Kidney capillary endothelial cell (primary cell): ENCODE data around the gene CLIC2.

Experiments used
- DNase-seq: peaks from one replicate; pipeline ENCODE4 v3.0.0-alpha.2; 2018; ENCODE audit warnings: low spot score

Gene CLIC2

DNA sequence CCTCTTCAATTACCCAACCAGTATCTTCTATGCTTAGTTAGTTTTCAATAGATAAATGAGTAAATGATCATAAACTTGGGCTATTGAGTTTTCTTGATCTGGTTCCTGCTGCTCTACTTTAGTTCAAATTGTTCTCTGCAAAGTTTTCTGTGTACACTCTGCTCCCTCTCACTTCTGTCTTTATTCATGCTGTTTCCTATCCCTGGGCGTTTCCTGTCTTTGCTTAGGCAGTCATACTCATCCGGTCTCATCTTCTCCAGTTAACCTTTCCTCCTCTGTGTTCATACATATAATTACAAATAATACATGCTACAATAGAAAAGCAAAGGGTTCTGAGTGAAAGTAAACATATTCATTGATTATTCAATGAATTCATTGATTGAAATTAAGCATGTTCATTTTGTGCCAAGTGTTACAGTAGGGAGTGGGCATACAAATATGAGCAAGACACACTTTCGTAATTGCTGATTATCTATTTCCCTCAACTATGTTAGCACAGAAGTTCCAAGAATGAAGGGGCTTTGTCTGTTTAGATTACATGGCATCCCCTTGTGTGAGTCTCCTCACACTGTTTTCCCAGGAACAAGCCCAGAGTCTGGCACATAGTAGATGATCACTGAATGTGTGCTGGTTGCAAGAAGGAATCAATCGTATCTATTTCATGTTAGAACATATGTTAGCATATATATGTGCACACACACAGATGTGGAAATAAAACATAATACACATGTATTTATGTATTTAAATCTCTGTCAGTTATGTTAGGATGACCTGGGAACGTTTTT lies 71.3 kb downstream of the CLIC2 start:
- no peak for DNase-seq

GRCh38 chrX:155259752-155260151 lies 74.7 kb downstream of the CLIC2 start:
- DNase-seq: no peak

DNA sequence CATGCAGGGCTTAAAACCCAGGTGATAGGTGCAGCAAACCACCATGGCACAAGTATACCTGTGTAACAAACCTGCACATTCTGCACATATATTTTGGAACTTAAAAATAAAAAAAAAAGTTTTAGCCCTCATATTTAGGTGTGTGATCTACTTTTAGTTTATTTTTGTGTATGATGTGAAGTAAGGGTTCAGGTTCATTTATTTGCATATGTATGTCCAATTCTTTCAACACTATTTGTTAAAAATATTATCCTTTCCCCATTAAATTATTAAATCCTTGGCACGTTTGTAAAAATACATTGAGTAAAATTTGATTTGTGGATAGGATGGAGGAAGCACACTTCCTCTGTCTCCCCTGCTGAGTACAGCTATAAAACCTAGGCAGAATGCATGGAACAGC lies 83.0 kb downstream of the CLIC2 start:
- no peak for DNase-seq

GRCh38 chrX:155247497-155247896 lies 86.9 kb downstream of the CLIC2 start:
- DNase-seq: no peak

DNA sequence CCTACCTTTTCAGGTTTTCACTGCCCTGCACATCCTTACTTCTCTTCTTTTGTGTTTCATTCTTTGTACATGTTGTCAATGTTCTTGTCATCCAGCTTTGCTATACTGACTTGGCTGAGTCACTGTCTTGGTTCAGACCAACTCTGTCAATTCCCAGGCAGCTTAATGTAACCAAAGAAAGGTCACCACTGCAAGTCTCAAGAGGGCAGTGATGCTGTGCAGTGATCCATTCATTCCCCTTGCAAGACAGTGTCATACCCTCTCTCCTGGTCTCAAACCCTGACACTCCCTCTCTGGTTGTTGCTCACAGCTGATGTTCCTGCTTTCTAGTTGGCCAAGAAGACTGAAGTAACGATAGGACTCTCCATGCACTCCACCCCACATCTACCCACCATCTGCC lies 87.7 kb downstream of the CLIC2 start:
- no peak for DNase-seq

- DNase-seq: no peak
Measured at GRCh38 chrX:155242300-155242699, 92.1 kb downstream of the CLIC2 start.

DNA sequence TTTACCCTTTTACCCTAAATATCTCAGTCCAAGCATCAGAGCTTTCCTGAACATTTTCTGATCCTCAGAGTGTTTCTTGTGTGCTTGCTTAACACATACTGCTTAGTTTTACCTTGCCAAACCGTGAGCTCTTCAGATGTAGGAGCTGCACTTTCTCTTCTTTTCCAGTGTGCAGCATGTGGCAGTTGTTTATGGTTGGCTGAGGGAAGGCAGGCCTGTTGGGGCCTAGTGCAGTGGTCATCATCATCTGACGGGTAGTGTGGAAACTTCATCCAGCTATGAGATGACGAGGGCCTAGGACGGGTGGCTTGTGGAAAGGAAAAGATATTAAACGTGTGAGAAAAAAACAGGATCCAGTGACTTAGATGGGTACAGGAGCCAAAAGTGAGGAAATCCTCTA lies 96.7 kb downstream of the CLIC2 start:
- no peak for DNase-seq

DNA sequence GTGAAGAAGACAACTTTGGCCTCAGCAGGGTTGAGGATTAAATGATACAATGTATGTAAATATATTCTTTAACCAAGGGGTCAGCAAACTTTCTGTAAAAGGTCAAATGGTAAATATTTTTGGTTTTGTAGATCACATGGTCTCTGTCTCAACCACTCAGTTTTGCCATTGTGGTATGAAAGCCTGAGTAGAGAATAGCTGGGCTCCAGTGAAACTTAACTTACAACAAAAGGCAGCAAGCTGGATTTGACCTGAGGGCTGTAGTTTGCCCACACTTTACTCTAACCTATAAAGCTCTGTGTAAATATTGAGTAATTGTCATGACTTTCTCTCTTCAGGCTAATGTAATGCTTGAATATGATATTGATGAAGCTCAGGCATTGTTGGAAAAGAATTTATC lies 98.5 kb downstream of the CLIC2 start:
- DNase-seq: no peak

DNA sequence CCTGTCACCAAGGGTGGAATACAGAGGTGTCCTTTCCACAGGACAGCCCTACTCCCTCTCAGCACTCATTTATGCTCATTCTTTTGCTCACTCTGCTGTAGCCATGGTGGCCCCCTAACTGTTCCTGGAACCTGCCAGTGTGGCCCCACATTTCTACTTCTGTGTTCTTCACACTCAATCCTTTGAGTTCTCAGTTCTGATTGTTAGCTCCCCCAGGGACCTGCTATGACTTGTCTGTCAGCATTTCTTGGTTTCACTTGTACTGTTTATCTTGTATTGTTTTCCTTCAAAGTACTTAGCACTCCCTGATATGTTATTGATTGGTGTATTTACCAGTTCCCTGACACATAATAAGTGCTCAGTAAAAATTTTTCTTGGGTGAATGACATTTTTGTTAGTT lies 103.3 kb downstream of the CLIC2 start:
- no peak for DNase-seq
